Stimulated activated CD4-positive, alpha-beta T cell treated with anti-CD3 and anti-CD28 coated beads, Interleukin-4, amount 100 ng/mL, for 4 hours (primary cell): ENCODE results near the gene ALG2.

Experiments used
- DNase-seq, 2 experiments: peaks; one replicate each; pipeline ENCODE4 v3.0.0-alpha.2; 2020

ALG2 gene

DNA sequence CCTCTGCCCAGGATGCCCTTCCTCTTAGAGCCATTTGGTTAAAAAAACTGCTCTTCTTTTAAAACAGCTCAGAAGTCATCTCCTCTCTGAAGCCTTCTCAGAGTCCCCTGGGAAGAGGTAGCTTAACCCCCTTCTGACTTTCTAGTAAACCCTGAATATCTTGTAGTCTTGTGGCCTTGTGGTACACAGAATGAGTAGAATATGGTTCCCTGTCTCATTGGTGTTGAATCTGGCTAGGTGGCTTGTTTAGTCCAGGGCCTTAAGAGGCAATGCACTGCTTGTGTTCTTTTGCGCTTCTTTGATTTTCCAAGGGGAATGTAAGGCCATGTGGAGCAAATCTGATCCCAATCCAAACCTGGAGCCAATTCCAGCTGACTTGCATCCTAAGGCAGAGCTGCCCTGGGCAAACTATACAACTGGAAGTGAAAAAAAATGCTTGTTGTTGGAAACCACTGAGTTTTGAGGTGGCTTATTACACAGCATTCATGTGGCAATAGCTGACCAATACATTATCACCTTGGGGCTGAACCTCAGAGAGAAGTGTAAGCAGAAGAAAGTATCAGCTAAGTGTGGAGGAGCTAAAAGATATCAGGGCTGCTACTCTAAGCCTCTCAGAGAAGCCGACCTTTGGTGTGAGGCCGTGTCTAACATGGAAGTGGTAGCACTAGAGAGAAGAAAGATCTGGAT is 31.0 kb downstream of the ALG2 start:
- DNase-seq: no peak

DNA sequence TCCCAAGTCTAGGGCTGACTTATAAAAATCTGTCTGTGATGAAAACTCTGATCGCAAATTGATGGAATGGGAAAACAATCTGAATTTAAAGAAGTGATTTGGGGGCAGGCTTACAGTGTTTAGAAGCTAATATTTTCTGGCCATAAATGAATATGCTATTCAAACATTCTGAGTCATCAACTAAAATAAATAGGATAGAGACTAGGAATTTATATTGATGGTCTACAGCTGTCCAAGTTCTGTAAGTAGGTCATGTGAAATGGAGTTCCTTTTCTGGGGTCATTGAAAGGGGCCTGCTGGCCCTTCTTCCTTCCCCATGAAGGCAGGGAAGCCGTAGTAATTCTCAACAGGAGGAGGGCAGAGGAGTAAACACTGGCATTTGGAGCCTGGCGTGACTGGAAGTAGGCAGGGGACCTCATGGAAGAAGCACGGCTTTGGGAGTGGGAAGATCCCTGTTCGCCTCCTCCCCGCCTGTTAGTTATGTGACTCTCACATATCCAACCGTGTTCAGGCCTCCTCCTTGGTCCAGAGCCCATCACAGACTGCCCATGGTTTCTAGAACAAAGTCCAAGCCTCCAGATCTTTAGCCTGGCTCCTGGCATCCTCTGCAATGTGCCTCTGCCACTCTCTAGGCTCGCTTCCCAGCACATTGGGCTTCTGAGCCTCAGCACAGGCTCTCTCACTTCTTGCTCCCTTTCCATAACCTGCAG is 31.7 kb downstream of the ALG2 start:
- no peak for DNase-seq

DNA sequence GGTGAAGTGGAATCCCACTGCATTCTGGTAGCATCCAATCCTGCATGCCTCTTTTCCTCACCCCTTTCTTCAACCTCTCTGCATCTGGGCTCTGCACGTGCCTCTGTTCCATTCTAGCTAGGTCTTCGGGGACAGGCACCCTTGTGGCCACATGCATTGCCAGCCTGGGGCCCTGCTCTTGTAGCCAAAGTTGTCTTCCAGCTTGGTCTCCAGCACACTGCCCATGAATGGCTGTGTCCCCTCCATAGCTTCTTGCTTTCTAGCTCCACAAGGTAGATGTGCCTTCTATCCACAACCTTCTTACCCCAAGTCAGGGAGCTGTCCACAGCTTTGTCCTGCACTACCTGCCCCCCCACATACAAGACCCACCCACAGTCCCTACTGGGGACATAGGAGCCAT is 32.6 kb downstream of the ALG2 start:
- no peak for DNase-seq

DNA sequence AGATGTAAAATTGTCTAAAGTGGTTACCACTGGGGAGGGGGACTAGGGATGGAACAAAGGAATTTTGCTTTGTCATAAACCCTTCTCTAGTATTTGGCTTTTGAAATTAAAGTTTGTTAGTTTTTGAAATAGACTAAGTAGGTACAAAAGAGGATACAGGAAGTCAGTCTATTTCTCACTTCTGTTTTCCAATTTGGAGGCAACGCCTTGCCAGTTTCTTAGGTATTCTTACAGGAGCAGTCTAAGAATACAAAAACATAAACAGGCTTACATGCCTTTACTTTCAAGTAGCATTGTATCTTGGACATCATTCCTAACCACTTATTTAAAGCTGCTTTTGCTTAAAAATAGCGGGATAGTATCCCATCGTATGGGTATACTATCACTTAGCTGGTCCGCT is 34.4 kb downstream of the ALG2 start:
- DNase-seq: no peak

DNA sequence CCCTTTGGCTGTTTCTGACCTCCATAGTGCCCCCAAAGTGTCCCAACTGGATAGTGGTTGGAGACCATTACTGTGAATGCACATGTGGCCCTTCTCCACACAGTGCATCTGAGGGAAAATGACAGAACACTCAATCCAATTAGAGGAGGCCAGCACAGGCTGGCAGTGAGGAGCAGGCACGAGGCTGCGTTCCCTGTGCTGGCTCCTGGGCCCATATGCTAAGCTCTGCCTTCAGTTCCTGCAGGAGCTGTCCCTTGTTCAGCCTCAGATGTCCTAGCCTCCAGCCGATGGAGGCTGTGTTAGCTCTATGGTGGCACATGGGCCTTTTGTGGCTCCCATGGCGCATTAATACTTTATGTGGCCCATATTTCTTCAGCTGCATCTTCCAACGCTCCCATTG is 35.8 kb downstream of the ALG2 start:
- DNase-seq: no peak

DNA sequence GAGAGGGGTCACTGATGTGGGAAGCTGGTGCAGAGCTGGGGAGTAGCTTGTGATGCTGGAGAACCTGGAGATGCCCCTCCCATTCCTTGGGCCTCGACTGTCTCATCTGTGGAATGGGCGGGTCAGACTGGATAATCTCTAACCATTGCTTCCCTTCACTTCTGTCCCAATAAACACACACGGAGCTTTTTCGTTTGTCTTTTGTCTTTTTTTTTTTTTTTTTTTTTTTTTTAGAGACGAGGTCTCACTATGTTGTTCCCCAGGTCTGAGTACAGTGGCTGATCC is 36.5 kb downstream of the ALG2 start:
- DNase-seq: no peak

DNA sequence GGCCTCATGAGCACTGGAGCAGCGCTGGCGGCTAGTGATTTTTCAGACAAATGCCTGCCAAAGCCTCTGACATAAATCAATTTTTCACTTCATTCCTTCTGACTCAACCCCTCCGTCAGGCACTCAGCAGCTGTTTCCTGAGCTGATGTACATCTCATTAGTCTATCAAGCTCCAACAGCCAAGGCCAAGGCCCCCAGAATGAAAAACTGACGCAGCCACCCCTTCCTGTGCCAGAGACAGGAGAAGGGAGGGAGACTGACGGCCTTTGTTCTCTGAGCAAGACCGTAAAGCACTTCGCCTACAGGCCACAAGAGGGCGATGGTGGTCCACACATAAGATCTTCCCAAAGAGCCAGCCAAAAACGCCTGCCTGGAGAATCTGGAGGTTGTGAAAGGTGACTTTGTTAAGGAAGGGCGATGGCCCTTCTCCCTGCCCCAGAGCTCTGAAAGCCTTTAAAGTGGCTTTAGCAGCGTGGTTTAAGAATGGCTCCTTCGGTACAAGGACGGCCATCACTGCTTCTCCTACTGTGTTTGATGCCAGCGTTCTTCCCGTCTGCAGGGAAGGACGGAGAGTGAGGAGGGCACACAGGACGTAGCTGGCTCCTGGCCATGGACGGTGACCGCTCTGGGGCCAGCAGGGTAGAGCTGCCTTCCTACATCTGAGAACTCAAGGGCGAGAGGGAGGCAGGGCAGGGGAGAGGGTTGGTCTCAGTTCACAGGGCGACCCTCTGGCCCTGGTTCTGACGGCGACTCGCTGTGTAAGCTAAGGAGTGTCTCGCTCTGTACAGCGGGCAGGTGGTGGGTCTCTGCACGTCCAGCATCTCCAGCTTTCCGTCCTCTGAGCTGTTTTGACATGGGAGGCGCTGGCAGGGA is 37.0 kb downstream of the ALG2 start:
- peak; percentile 59 to 64 for DNase-seq

DNA sequence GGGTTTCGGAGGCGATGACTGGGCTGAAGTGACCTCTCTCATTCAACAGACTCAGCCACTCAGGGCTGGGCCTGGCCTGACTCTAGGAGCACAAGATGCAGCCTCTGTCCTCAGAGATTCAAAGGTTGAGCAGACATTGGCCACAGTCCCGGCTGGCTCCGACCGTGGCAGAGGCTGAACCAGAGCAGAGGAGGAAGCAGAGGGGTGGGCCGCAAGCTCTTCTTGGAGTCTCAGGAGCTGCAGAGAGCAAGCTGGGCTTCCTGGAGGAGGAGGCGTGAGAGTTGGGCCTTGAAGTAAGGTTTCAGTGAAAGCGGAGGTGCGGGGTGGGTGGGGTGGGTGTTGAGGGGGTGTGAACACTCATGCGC is 37.6 kb downstream of the ALG2 start:
- no peak for DNase-seq

DNA sequence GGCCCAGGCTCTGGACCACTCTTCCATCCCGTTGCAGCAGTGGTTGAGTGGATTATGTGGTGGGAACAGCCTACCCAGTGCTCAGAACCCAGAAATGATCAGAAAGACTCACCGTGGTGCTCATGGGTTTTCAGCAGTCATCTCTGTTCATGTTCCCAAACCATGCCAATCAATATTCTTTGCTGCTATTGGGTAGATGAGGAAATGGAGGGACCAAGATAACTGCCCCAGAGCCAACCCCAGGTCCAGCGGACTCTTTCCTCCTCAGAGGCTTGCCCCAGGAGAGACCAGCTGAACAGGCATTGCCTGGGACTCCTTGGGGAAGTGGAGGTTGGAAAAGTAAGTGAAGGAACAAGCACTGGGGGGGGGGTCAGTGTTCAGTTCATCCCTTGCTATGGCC is 38.1 kb downstream of the ALG2 start:
- no peak for DNase-seq

DNA sequence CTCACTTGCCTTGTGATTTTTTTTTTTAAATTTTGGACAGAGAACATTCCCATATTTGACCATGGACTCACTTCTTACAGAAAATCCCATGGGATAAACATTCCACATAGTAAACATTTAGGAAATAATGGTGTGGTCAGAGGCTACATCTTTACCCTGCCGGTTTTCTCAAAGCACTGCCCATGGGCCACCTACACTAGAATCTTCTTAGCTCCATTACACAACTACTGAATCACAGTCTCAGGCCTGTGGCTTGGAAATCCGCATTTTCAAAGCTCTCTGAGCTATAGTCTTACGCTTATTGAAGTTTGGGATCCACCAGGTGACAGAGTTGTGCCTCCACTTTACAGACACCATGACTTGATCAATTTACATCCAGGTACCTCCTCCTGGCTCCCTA is 39.4 kb downstream of the ALG2 start:
- DNase-seq: no peak

DNA sequence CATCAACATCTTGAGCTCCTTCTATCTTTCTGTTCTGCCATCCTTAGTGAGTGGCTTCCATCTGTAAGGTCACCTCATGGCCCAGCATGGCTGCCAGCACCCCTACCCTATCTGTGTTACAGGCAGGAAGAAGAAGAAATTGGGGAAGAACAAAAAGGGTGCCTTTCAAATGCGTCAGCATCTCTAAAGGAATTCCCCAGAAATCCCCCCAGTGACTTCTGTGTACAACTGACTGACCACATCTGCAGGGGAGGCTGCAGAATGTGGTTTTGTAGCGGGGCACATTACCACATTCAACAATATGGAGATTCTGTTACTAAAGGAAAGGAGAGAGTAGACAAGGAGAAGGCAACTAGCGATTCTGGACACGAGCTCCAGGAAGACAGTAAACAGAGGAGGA is 40.1 kb downstream of the ALG2 start:
- DNase-seq: no peak

DNA sequence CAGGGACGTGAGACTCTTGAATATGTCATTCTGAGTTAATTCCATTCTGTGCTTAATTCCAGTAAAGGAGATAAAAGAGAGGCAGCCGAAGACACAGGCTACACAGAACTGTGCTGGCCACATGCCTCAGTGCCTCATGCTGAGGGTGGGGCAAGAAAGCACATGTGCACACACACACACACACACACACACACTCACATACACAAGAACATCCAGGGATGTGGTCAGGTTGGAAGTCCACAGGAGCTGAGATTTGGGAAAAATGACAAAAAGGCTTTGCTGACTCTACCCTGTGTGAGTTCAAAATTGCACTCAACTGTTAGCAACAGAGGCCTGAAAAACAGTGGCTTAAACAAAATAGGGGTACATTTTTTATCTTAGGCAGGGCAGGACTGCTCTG is 40.5 kb downstream of the ALG2 start:
- no peak for DNase-seq

DNA sequence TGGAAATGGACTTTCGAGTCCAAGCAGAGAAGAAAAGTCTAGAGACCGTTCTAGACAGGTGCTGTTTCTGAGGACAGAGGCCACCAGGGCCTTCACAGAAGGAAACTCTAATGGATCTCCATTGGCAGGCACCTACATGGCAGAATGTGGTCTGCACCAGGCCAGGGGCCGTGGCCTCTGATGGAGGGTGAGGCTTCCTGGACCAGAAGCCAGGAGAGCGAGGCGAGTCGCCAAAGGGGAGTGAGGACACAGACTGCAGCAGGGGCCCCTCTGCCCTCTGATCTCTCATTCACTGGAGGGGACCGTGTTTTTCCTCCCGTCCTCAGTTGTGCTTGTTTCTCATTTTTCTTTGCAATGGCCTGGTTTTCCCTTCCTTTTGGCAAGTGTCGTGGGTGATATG is 41.1 kb downstream of the ALG2 start:
- no peak for DNase-seq

DNA sequence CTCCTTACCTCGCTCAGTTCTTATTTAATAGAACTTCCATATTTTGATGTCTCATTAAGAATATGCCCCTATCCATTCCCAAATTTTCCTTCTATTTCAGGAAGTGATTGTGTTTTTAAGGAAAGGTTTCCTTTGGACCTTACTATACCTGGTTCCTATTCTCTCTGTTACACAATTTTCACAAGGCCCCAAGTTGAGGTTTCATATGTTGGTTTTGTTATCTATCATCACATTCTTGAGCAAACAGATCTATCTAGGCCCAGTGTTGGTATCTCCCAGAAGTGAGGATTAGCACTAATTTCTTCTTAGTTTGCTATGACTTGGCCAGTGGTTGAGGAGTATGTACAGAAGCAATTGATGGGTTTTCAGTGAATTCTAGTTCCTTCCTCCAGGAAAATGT is 41.5 kb downstream of the ALG2 start:
- no peak for DNase-seq

DNA sequence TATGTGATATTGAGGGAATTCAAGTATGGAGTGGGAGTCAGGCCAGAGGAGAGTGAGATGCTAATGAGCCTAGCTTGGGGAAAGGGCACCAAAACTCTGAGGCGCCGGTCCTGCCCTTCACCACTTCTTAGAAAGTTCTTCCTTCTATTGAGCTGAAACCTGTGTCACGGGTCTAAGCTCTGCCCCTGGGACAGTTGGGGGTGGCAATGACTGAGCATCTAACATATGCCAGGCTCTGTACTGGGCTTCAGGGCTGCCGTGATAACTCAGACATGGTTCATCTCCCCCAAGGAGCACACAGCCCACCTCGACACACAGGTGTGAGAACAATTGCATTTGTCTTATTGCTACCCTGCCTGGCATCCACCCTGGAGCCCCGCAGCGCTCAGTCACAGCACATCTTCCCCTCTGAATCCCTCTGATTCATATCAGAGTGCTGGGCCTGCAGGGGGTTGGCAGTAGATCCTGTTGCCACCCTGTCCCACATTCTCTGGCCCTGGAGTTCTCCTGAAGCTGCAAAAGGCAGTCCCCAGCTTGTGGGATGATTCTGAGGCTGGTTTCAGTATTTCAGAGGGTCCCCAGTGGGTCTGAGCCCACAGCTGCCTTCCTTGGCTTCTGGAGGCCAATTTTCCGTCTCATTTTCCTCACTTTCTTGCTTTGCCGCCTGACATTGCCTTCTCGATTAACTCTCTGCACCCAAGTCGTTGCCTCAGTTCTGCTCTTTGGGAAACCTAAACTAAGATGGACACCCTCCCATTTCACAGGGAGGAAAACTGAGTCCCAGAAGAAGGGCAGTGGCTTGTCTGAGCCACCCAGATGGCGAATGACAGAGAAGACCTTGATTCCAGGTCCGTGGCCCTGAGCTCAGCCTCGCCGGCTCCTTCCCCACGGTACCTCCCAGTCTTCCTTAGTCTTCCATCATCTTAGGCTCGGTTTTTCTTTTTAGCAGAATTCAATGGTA is 42.5 kb downstream of the ALG2 start:
- DNase-seq: no peak

DNA sequence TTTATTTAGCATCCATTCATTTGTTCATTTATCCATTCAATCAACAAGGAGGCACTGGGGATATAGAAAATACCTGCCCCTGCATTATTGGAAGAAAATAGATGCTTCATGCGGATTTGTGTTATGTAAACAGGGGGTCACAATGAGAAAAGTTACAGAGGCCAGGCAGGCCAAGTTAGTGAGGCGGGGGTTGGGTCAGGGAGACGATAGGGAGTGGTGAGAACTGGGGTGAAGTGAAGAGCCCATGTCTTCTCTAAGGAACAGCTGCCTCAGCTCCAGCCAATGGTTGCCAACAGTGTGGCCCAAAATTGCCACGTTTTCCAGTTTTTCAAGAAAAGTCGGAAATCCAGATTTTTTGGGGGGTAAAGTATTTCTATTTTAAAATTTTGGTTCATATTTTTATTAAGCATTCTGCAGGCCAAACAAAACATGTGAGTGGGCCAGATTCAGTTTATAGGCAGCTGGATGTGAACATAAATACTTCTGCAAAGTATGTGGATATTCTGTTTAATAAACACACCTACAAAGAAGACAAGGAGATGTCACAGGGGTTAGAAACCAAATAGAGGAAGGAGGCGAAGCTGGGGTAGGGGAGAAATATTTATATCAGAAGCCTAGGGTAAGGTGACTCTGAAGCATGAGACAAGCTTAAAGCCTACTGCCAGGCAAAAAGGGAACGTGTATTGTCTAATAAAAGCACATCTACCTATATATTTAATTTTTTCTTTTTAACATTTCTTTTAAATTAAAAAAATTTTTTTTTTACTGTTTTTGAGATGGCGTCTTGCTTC is 44.0 kb downstream of the ALG2 start:
- DNase-seq: no peak

DNA sequence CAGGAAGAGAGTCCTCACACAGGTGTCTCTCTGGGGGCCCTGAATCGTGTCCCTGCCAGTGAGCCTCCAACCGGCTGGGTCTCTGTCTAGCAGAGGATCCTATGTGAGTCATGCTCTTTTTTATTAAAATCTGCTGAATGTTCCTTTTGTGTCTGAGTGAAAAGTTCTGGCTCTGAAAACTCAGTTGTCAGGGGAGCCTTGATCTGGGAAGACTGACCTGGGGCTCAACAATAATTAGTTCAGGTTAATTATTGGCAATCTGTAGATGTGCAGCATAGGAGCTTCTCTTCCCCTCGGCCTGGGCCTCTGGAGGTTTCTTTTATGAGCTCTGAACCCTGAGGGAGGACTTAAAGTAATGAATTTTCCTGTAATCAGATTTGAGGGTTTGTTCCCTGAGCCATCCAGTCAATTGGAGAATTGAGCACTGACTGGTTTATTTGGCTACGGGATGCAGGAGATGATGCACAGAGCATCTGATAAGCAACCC is 45.2 kb downstream of the ALG2 start:
- DNase-seq: no peak

DNA sequence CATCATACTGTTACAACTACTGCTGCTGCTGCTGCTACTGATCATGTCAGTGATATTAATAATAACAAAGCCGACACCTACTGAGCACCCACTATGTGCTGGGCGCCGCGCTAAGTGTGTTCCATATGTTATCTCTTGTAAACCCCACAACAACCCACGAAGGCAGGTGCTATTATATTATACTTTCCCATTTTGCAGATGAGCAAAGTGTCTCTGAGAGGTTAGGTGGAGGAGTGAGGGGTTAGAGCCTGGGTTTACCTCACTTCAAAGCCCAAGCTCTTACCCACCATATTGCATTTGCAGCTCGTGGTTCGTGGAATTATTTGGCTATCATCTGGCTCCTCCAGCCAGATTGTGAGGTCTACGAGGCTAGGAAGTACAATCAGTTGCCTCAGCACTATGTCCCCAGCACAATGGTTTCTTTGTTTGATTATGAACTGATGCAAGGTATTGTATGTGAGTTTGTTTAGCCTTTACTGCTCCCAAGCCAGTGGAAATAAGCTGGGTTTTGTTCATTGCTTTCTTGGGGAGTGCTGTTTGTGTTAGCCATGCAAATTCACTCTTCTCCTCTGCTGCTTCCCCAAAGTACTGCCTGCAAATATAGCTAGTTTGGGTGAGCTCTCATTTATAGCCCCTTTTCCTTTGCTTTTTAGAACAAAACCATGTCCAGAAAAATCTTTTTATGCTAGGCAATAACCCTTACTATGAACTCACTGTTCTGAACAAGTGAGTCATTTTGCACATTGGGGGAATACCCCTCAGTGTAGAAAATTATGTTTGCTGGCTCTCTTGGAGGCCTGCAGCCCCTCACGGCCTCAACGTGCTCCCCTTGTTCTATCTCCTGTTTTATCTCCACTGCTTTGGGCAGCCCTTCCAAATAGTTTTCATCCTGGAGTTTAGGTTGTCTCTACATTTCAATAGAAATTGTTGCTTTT is 47.9 kb downstream of the ALG2 start:
- no peak for DNase-seq

DNA sequence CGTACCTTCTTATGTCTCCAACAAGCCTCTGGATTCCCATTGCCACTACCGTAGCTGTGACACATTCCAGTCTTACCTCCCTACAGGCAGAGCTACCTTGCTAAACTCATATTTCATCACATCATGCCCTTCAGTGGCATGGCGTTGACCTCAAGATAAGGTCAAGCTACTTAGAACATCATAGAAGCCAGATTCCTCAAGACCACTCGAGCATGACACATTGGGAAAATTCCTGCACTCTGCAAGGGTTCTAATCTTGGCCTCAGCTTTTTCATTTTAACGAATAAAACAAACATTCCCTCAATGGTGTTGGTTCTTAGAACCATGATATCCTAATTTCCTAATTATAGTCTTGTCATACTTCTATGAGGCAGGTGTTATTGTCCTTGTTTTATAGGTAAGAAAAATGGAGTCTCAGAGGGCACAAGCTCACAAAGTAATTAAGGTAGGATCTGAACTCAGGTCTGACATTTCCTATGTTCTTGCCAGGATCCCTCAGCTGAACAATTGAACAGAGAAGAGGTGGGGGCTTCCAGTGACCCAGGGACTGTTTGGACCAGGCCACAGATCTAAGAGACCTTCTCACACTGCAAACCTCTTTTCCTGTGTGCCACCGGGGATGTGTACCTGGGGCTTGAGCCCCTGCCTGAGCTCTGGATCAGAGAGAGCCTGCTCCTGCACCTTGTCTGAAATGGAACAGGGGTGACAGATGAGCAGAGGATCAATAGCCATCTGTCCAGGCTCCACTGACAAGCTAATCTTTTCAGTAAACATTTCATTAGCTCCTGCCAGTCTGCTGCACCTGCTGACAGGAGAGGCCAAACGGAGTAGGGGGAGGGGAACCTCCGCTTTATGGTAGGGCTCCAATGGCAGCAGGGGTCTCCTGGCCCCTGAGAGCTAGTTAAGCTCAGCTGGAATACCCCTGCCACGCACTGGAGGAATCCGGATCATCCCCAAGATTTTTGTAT is 49.3 kb downstream of the ALG2 start:
- no peak for DNase-seq
